K562 (cell line): ENCODE measurements around the gene HPN. TPM values are rescaled to one million over a fixed set of nuclear protein-coding genes. Genes with fewer than 3 reads are reported as not detected.

Source experiments
- ATAC-seq: fragments of 200-7000 bp; cut with Tn5 transposase; 3 replicates; pipeline ENCODE4 v1.9.1; 2020; ENCODE audit warnings: moderate library complexity
- BruUV-seq: library from RNA; stranded (reverse); fragments of 400-500 nt; replicated peaks from 2 replicates; lab custom pipeline; 2021; lab: Mats Ljungman, UMichigan
- CTCF ChIA-PET: fragments of 300-600 bp; formaldehyde crosslinking; extraction: SDS; loops from one replicate; lab custom pipeline; 2021; ENCODE audit warnings: low intra/inter-chr PET ratio; lab: Yijun Ruan, JAX
- POLR2A ChIA-PET: fragments of 300-600, 350-650 bp; sonication (Branson Sonifier 250); formaldehyde crosslinking; extraction: SDS; loops from one replicate; lab custom pipeline; 2021; ENCODE audit warnings: antibody characterized with exemption, inconsistent platforms; lab: Yijun Ruan, JAX
- DNase-seq, 4 experiments: peaks; one replicate each; pipeline versions ENCODE4 v3.0.0 to v3.0.0-alpha.2; 2011 to 2018; ENCODE audit warnings: low spot score in 3 of 4, mixed read lengths in 3 of 4; ENCODE audit errors: extremely low read depth in 1 of 4
- FAIRE-seq: peaks from 2 replicates; lab custom pipeline; 2011; peaks lifted over from hg19 to GRCh38; lab: Jason Lieb, UNC
- H2AFZ ChIP-seq: 2 replicates; pipeline ENCODE4 v1.6.0; 2011; ENCODE audit warnings: low read depth, low read length, control low read depth, inconsistent platforms
- H3K27ac ChIP-seq: fragments of 200-600 bp; 3 replicates; pipeline ENCODE4 v1.8.0; 2011; ENCODE audit warnings: low read depth, mild to moderate bottlenecking, control low read depth, inconsistent platforms, low read length, moderate library complexity, mixed read lengths; ENCODE audit errors: extremely low read depth
- H3K27me3 ChIP-seq, 2 experiments: fragments of 300-600 bp in 1 of 2; 2 replicates in 1 of 2; 3 replicates in 1 of 2; pipeline versions ENCODE4 v1.6.0 to v1.8.0; 2011; ENCODE audit warnings: inconsistent platforms in 2 of 2, low read length in 2 of 2, mild to moderate bottlenecking in 1 of 2, mixed read lengths in 1 of 2, moderate library complexity in 1 of 2; ENCODE audit not compliant: control insufficient read depth in 2 of 2, insufficient read depth in 2 of 2
- H3K36me3 ChIP-seq: fragments of 300-600 bp; 3 replicates; pipeline ENCODE4 v1.8.0; 2011; ENCODE audit warnings: mild to moderate bottlenecking, low read length, inconsistent platforms; ENCODE audit not compliant: control insufficient read depth, insufficient read depth
- H3K4me1 ChIP-seq, 2 experiments: fragments of 200-600 bp in 1 of 2; replicated peaks in 1 of 2; 2 replicates in 1 of 2; 3 replicates in 1 of 2; pipeline versions ENCODE4 v1.5.1 to v1.8.0; 2011; ENCODE audit warnings: inconsistent platforms in 2 of 2, low read length in 2 of 2, mild to moderate bottlenecking in 1 of 2, mixed read lengths in 1 of 2, moderate library complexity in 1 of 2; ENCODE audit not compliant: control insufficient read depth in 2 of 2, insufficient read depth in 2 of 2
- H3K4me2 ChIP-seq: 2 replicates; pipeline ENCODE4 v1.6.1; 2011; ENCODE audit warnings: low read length, control low read depth, inconsistent platforms, mixed read lengths; ENCODE audit not compliant: insufficient read depth
- H3K4me3 ChIP-seq: fragments of 200-600 bp; sonication (generic), shearing (Covaris generic); 2 replicates; pipeline ENCODE4 v1.5.1; 2016; ENCODE audit warnings: control low read depth, inconsistent platforms
- H3K79me2 ChIP-seq: fragments of 200-600 bp; 3 replicates; pipeline ENCODE4 v1.8.0; 2011; ENCODE audit warnings: low read length, inconsistent platforms; ENCODE audit not compliant: control insufficient read depth, insufficient read depth
- H3K9ac ChIP-seq, 2 experiments: 2 replicates each; pipeline versions ENCODE4 v1.6.0 to v1.6.1; 2011; ENCODE audit warnings: low read depth in 2 of 2, low read length in 2 of 2, control low read depth in 1 of 2, inconsistent platforms in 1 of 2, mild to moderate bottlenecking in 1 of 2, mixed read lengths in 1 of 2; ENCODE audit not compliant: insufficient read depth in 1 of 2
- H3K9me1 ChIP-seq: one replicate; pipeline ENCODE4 v1.6.0; 2011; ENCODE audit warnings: inconsistent platforms, mild to moderate bottlenecking, low read length, moderate library complexity; ENCODE audit not compliant: control insufficient read depth, insufficient read depth
- H3K9me3 ChIP-seq: replicated peaks from 2 replicates; pipeline ENCODE4 v1.5.1; 2011; ENCODE audit warnings: low read depth, low read length, inconsistent platforms; ENCODE audit not compliant: control insufficient read depth, insufficient read depth
- H4K20me1 ChIP-seq: replicated peaks from 2 replicates; pipeline ENCODE4 v1.6.1; 2011; ENCODE audit warnings: low read length, inconsistent platforms, mixed read lengths; ENCODE audit not compliant: control insufficient read depth, insufficient read depth
- ARID1B ChIP-seq: fragments of 450-650 bp; IDR thresholded peaks from 2 replicates; pipeline ENCODE4 v1.6.1; 2016; ENCODE audit warnings: antibody characterized with exemption, mild to moderate bottlenecking, inconsistent platforms
- BRD4 ChIP-seq: fragments of 200-600 bp; sonication (generic); IDR thresholded peaks from 2 replicates; pipeline ENCODE4 v1.6.1; 2017; ENCODE audit warnings: inconsistent platforms
- CBX1 ChIP-seq: sonication (generic); IDR thresholded peaks from 2 replicates; pipeline ENCODE4 v1.6.1; 2016; ENCODE audit warnings: antibody characterized with exemption, low read depth, mild to moderate bottlenecking
- ELF1 ChIP-seq: fragments of 200-800 bp; sonication (Bioruptor generic); IDR thresholded peaks from 2 replicates; pipeline ENCODE4 v1.6.1; 2016; ENCODE audit warnings: missing genetic modification characterization, missing compliant biosample characterization
- ETS1 ChIP-seq: conservative IDR thresholded peaks from 2 replicates; pipeline ENCODE4 v1.6.1; 2011; ENCODE audit warnings: low read depth, mild to moderate bottlenecking, low read length; ENCODE audit not compliant: control insufficient read depth
- GATA2 ChIP-seq: sonication (generic); formaldehyde crosslinking; IDR thresholded peaks from 2 replicates; pipeline ENCODE4 v1.4.0; 2020; ENCODE audit warnings: mild to moderate bottlenecking, missing genetic modification reagents
- HMBOX1 ChIP-seq: sonication (generic); IDR thresholded peaks from 2 replicates; pipeline ENCODE4 v1.6.1; 2016
- JUN ChIP-seq, 2 experiments: sonication (generic) in 1 of 2; formaldehyde crosslinking in 1 of 2; IDR thresholded peaks; 2 replicates each; pipeline versions ENCODE4 v1.6.1 to v1.8.0; 2012 to 2022; ENCODE audit warnings: borderline replicate concordance in 2 of 2, mild to moderate bottlenecking in 2 of 2, improper control_type of control experiment in 1 of 2, low read depth in 1 of 2, low read length in 1 of 2, missing genetic modification reagents in 1 of 2
- NFIX ChIP-seq: fragments of 250-450 bp; sonication (Bioruptor Pico); IDR thresholded peaks from 2 replicates; pipeline ENCODE4 v1.4.0; 2020; ENCODE audit warnings: low read depth, mild to moderate bottlenecking, moderate library complexity
- SFPQ ChIP-seq: fragments of 200-400 bp; formaldehyde crosslinking; IDR thresholded peaks from 2 replicates; pipeline ENCODE4 v1.6.1; 2017; ENCODE audit warnings: mild to moderate bottlenecking, low read depth, low read length, moderate library complexity
- TAL1 ChIP-seq: fragments of 450-650 bp; IDR thresholded peaks from 2 replicates; pipeline ENCODE4 v1.6.1; 2016; ENCODE audit warnings: mild to moderate bottlenecking
- ZKSCAN1 ChIP-seq: fragments of 150-350 bp; IDR thresholded peaks from 2 replicates; pipeline ENCODE4 v1.6.1; 2016; ENCODE audit warnings: low read depth, low read length
- ZNF280A ChIP-seq: fragments of 450-650 bp; IDR thresholded peaks from 2 replicates; pipeline ENCODE4 v1.6.1; 2018; ENCODE audit warnings: mild to moderate bottlenecking, low read depth; ENCODE audit not compliant: partially characterized antibody
- ZNF384 ChIP-seq: IDR thresholded peaks from 2 replicates; pipeline ENCODE4 v1.6.1; 2012; ENCODE audit warnings: low read depth, low read length, improper control_type of control experiment
- ZNF395 ChIP-seq: fragments of 200-800 bp; sonication (Bioruptor generic); IDR thresholded peaks from 2 replicates; pipeline ENCODE4 v1.6.1; 2017; ENCODE audit warnings: missing genetic modification characterization, missing compliant biosample characterization
- ZNF780A ChIP-seq: fragments of 250-450 bp; sonication (Bioruptor Pico); IDR thresholded peaks from 2 replicates; pipeline ENCODE4 v1.5.0; 2021; ENCODE audit warnings: mild to moderate bottlenecking
- WGBS: fragments of 100-300 bp; shearing (Covaris generic); methylation state at CpG from one replicate; pipeline ENCODE4 v1.1.6; 2016; ENCODE audit warnings: low coverage, mixed read lengths; ENCODE audit not compliant: insufficient coverage; ENCODE audit errors: missing lambda C conversion rate; 5-methylcytosine and 5-hydroxymethylcytosine counted together
- in situ Hi-C: fragments of 300-500 bp; cut with MboI; formaldehyde crosslinking; loops from 4 replicates; pipeline ENCODE4 v1.15.0; 2018; ENCODE audit warnings: inconsistent platforms, mixed read lengths
- intact Hi-C: fragments of 100-400 bp; cut with micrococcal nuclease; formaldehyde crosslinking; loops from 2 replicates; pipeline ENCODE4 v1.14.2; 2022
- polyA plus RNA-seq, 8 experiments: library from polyadenylated mRNA; depleted of rRNA in 4 of 8; stranded (reverse) in 5 of 8; unstranded in 3 of 8; fragments of >200 nt; fragmentation: Nextera tagmentation in 2 of 8; fragmentation: Illumina TruSeq in 1 of 8; extraction: Ambion mirVana in 2 of 8; extraction: Trizol in 1 of 8; gene quantifications; 2 replicates each; pipeline versions ENCODE4 v1.2.1 to v1.2.3, GENCODE V29; 2011 to 2014; ENCODE audit warnings: inconsistent platforms in 1 of 8, missing spikeins in 1 of 8
- total RNA-seq, 7 experiments: library from RNA; depleted of rRNA in 6 of 7; stranded (reverse); fragments of >200 nt in 6 of 7; fragmentation: Illumina TruSeq in 2 of 7; extraction: Trizol in 2 of 7; gene quantifications; 2 replicates each; pipeline versions ENCODE4 v1.2.1 to v1.2.3, GENCODE V29; 2011 to 2021; ENCODE audit warnings: low replicate concordance in 1 of 7

HPN gene
- total and polyA plus RNA-seq, 9 of the 15 experiments (the other 6 are each of a cell fraction or from before 2014, with no cell fraction given), result 0.10 to 0.20 TPM; not detected in 7

GRCh38 chr19:35085947-35086346, 44.4 kb downstream of the HPN start:
- peaks cover 3 to 19% of the 10 kb centered on the region in 2 experiments; a peak in 3 of 5 replicates for H3K4me1 ChIP-seq
- no peak overlapping the region for H3K27ac ChIP-seq
- peak overlapping the region; percentile 14; the same call in 1 of the 2 replicates for H2AFZ ChIP-seq
- no peaks in the 10 kb centered on the region for H3K9me1 ChIP-seq
- no peak for TF ChIP-seq SFPQ
- no peak for TF ChIP-seq CBX1
- no peak for TF ChIP-seq NFIX
- no peak for TF ChIP-seq ZKSCAN1
- TF ChIP-seq GATA2 (CRISPR knock-in tag), result no peak
- TF ChIP-seq BRD4, result no peak
- no peak for TF ChIP-seq JUN (IDR thresholded peaks at IDR 0.05; ENCODE audit: borderline replicate concordance, low read depth, low read length)
- no peak for TF ChIP-seq JUN (CRISPR knock-in tag; IDR thresholded peaks at IDR 0.05; ENCODE audit: borderline replicate concordance)
- no peak for TF ChIP-seq ETS1
- no peak for TF ChIP-seq ZNF384
- no peak for TF ChIP-seq ELF1
- no peak for TF ChIP-seq ZNF780A (CRISPR knock-in tag)
- no peak for TF ChIP-seq ZNF395 (CRISPR knock-in tag)
- TF ChIP-seq TAL1, result no peak
- no peak for TF ChIP-seq ARID1B
- no peak for TF ChIP-seq HMBOX1
- TF ChIP-seq ZNF280A, result no peak
- WGBS, result 30% methylated on average over 6 of the region's 6 CpGs
- intact Hi-C loops (no loop called here), in situ Hi-C loops (no loop called here)
- ChIA-PET CTCF (no interaction called here), POLR2A (interaction anchor here (1.0 to 1.4 kb wide), 3 partner anchors 12 to 232 kb away, joined by 3 to 5 read pairs (median 3); no protein-coding TSS in a partner anchor)
- no peaks in the 10 kb centered on the region for H3K9me3 ChIP-seq
- no peaks in the 10 kb centered on the region for H3K79me2 ChIP-seq
- no peak overlapping the region for H3K9ac ChIP-seq
- DNase-seq (no peak), FAIRE-seq (peak; percentile 19), ATAC-seq (no peak)
- no peaks in the 10 kb centered on the region for H3K36me3 ChIP-seq
- no peaks in the 10 kb centered on the region for H4K20me1 ChIP-seq
- no peak overlapping the region for H3K4me3 ChIP-seq
- no peak overlapping the region for H3K4me2 ChIP-seq
- no TSS peak for BruUV-seq
- H3K27me3 ChIP-seq, result peaks cover 0 to 5% of the 10 kb centered on the region in 2 experiments; a peak in 2 of 5 replicates
